Esophagus squamous epithelium (tissue), 5 donors: ENCODE results near the gene AKAP14. TPM values are rescaled to one million over a fixed set of nuclear protein-coding genes. Genes with fewer than 3 reads are reported as not detected.
"Not testable (repeated sequence)": the region's sequence is repeated elsewhere in the genome, so short reads cannot be mapped to it uniquely, and the experiment has no call there.

Source experiments
- DNase-seq: peaks from one replicate; lab custom pipeline; 2025; lab: John Stamatoyannopoulos, UW
- H3K27ac ChIP-seq, 4 donors: fragments of 200-600 bp; sonication (generic); one replicate each; pipeline ENCODE4 v1.5.1; 2016 to 2019; ENCODE audit warnings: mild to moderate bottlenecking in 1 of 4
- H3K27me3 ChIP-seq, 4 donors: fragments of 200-600 bp; sonication (generic); 1 replicate in 3 of 4; 2 replicates in 1 of 4; pipeline versions ENCODE4 v1.5.1 to v1.6.0; 2017 to 2021; ENCODE audit warnings: antibody characterized with exemption in 1 of 4
- H3K36me3 ChIP-seq, 3 donors: fragments of 200-600 bp; sonication (generic); one replicate each; pipeline ENCODE4 v1.5.1; 2016 to 2019
- H3K4me1 ChIP-seq, 3 donors: fragments of 200-600 bp; sonication (generic); one replicate each; pipeline ENCODE4 v1.5.1; 2017 to 2019
- H3K4me3 ChIP-seq, 4 donors: fragments of 200-600 bp; sonication (generic); 1 replicate in 3 of 4; 2 replicates in 1 of 4; pipeline ENCODE4 v1.5.1; 2016 to 2019; ENCODE audit warnings: mild to moderate bottlenecking in 2 of 4, moderate library complexity in 1 of 4
- H3K9me3 ChIP-seq, 3 donors: fragments of 200-600 bp; sonication (generic); one replicate each; pipeline ENCODE4 v1.5.1; 2016 to 2019
- POLR2A ChIP-seq, 4 donors: fragments of 450-650 bp; IDR thresholded peaks; one replicate each; pipeline ENCODE4 v1.6.1; 2017; ENCODE audit warnings: antibody characterized with exemption in 4 of 4, mild to moderate bottlenecking in 4 of 4, moderate library complexity in 3 of 4
- WGBS, 2 donors: methylation state at CpG; one replicate each; pipeline ENCODE4 v1.1.5; 2018; 5-methylcytosine and 5-hydroxymethylcytosine counted together
- intact Hi-C: fragments of 100-400 bp; cut with DNase I; formaldehyde crosslinking; loops from one replicate; pipeline ENCODE4 v1.15.0; 2022
- total RNA-seq, 4 donors: library from RNA; depleted of rRNA; stranded (reverse); fragments of >200 nt; gene quantifications; one replicate each; pipeline ENCODE4 v1.1.0, GENCODE V29; 2016
- TF ChIP-seq, protein P1 (sequence below), 6 experiments: fragments of 450-650 bp in 4 of 6; fragments of 200-600 bp in 2 of 6; sonication (generic) in 2 of 6; IDR thresholded peaks; one replicate each; pipeline ENCODE4 v1.5.1; 2016 to 2019; ENCODE audit warnings: antibody characterized with exemption in 6 of 6, mild to moderate bottlenecking in 4 of 6, moderate library complexity in 4 of 6
- donor health status: DM: yes; HTN: yes; CAD: no.

Gene AKAP14
- total RNA-seq, 4 donors from 2014 or later: not detected

DNA sequence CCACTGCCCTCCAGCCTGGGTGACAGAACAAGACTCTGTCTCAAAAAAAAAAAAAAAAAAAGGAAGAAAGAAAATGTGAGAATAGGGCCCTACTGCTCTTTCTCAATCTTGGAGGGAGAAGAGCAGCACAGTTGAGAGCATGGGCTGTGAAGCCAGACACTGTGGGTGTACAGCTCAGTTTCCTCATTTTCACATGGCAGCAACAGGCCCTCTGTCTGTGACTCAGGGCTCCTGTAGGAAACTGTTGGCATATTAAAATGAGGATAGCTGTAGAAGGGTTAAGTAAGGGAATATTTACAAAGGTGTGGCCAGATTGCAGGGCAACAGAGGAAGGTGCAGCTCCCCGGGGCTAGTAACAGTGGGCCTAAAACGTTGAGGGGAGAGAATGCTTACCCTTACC lies 3.4 kb downstream of the AKAP14 start:
- 0 to 20% methylated on average over 1 to 2 of the region's 2 CpGs for WGBS, 2 donors
- Histone ChIP-seq H3K36me3 (no peaks in the 10 kb centered on the region), H3K27ac (no peak overlapping the region), H3K4me3 (no peak overlapping the region), H3K27me3 (no peaks in the 10 kb centered on the region), H3K9me3 (no peaks in the 10 kb centered on the region), H3K4me1 (no peaks in the 10 kb centered on the region)
- no peak for DNase-seq
- TF ChIP-seq, protein P1, sequence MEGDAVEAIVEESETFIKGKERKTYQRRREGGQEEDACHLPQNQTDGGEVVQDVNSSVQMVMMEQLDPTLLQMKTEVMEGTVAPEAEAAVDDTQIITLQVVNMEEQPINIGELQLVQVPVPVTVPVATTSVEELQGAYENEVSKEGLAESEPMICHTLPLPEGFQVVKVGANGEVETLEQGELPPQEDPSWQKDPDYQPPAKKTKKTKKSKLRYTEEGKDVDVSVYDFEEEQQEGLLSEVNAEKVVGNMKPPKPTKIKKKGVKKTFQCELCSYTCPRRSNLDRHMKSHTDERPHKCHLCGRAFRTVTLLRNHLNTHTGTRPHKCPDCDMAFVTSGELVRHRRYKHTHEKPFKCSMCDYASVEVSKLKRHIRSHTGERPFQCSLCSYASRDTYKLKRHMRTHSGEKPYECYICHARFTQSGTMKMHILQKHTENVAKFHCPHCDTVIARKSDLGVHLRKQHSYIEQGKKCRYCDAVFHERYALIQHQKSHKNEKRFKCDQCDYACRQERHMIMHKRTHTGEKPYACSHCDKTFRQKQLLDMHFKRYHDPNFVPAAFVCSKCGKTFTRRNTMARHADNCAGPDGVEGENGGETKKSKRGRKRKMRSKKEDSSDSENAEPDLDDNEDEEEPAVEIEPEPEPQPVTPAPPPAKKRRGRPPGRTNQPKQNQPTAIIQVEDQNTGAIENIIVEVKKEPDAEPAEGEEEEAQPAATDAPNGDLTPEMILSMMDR (IDR thresholded peaks at IDR 0.05): no peak
- no peak for TF ChIP-seq POLR2A (IDR thresholded peaks at IDR 0.05)
- intact Hi-C loops: no loop called here

GRCh38 chrX:119900976-119901375 lies 5.3 kb downstream of the AKAP14 start:
- TF ChIP-seq, protein P1 (IDR thresholded peaks at IDR 0.05): no peak
- TF ChIP-seq POLR2A (IDR thresholded peaks at IDR 0.05): no peak
- intact Hi-C loops: no loop called here
- Histone ChIP-seq H3K36me3 (no peaks in the 10 kb centered on the region), H3K4me3 (no peak overlapping the region), H3K9me3 (no peaks in the 10 kb centered on the region), H3K27ac (no peak overlapping the region), H3K4me1 (no peaks in the 10 kb centered on the region), H3K27me3 (no peaks in the 10 kb centered on the region)
- DNase-seq: no peak
- 50 to 77% methylated on average over 1 of the region's 1 CpG for WGBS, 2 donors

- no peak overlapping the region for H3K4me3 ChIP-seq
- no peaks in the 10 kb centered on the region for H3K27me3 ChIP-seq
- intact Hi-C loops: no loop called here
- TF ChIP-seq POLR2A (IDR thresholded peaks at IDR 0.05): no peak
- TF ChIP-seq, protein P1 (IDR thresholded peaks at IDR 0.05): no peak
- H3K36me3 ChIP-seq: no peaks in the 10 kb centered on the region
- no peaks in the 10 kb centered on the region for H3K9me3 ChIP-seq
- no peak for DNase-seq
- 70 to 91% methylated on average over 4 to 5 of the region's 5 CpGs for WGBS, 2 donors
- no peak overlapping the region for H3K27ac ChIP-seq
- H3K4me1 ChIP-seq: no peaks in the 10 kb centered on the region
Measured at GRCh38 chrX:119916310-119916709, 20.6 kb downstream of the AKAP14 start.

DNA sequence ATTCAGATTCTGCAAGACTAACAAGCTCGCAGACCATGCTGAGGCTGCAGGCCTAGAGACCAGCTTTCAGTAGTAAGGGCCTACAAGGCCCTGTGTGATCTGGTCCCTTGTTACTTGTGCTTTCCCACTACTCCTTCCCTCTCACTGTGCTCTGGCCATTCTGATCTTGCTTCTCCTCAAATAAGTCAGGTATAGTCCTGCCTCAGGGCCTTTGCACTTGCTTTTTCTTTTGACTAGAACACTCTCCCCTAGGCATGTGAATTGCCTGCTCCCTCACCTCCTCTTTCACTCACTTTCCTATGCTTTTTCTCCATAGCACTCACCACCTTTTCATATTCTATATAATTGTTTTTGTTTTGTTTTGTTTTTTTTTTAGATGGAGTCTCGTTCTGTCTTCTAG lies 22.2 kb downstream of the AKAP14 start:
- no peaks in the 10 kb centered on the region for H3K4me1 ChIP-seq
- no peaks in the 10 kb centered on the region for H3K9me3 ChIP-seq
- no peak overlapping the region for H3K4me3 ChIP-seq
- no peak for DNase-seq
- H3K27ac ChIP-seq: no peak overlapping the region
- peaks cover 0 to 7% (median 0%) of the 10 kb centered on the region in 3 donors for H3K36me3 ChIP-seq
- no peaks in the 10 kb centered on the region for H3K27me3 ChIP-seq
- WGBS, 2 donors: 75 to 87% methylated on average over 2 of the region's 2 CpGs
- no peak for TF ChIP-seq POLR2A (IDR thresholded peaks at IDR 0.05)
- TF ChIP-seq, protein P1 (IDR thresholded peaks at IDR 0.05): no peak
- intact Hi-C loops: no loop called here

DNA sequence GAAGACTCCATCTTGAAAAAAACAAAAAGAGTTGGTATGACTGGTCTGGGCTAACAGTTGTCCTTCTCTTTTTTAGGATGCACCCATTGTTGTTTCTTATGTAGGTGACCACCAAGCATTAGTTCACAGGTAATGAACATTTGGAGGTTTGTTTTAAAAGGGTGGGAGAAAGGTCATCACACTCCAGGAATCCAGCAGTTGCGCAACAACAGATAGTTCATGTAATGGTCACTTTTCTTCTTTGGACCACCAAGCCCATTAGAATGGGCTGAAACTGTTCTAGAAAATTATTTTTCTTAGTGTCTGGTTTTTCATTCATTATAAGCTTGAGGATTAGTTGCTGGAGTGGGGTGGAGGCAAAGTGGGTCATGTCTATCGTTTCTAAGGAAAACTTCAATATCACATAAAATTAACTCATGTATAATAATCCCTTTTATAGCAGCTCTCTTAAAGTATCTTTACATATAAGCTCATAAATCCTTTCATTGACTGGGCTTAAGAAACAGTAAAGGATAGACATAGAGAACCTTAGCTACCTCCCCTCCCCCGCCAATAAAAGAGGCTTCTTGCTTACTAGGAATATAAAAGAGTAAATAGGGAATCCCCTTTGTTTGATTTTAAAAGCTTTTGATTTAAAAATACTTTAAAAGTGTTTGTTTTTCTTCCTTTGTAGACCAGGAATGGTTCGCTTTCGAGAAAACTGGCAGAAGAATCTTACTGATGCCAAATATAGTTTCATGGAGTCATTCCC lies 24.3 kb downstream of the AKAP14 start:
- H3K4me3 ChIP-seq: no peak overlapping the region
- no peaks in the 10 kb centered on the region for H3K4me1 ChIP-seq
- no peak for TF ChIP-seq POLR2A (IDR thresholded peaks at IDR 0.05)
- TF ChIP-seq, protein P1 (IDR thresholded peaks at IDR 0.05): no peak
- 70 to 94% methylated on average over 5 of the region's 5 CpGs for WGBS, 2 donors
- H3K27ac ChIP-seq: no peak overlapping the region
- intact Hi-C loops: no loop called here
- no peak for DNase-seq
- H3K9me3 ChIP-seq: no peaks in the 10 kb centered on the region
- no peaks in the 10 kb centered on the region for H3K27me3 ChIP-seq
- peaks cover 0 to 21% (median 0%) of the 10 kb centered on the region in 3 donors for H3K36me3 ChIP-seq

DNA sequence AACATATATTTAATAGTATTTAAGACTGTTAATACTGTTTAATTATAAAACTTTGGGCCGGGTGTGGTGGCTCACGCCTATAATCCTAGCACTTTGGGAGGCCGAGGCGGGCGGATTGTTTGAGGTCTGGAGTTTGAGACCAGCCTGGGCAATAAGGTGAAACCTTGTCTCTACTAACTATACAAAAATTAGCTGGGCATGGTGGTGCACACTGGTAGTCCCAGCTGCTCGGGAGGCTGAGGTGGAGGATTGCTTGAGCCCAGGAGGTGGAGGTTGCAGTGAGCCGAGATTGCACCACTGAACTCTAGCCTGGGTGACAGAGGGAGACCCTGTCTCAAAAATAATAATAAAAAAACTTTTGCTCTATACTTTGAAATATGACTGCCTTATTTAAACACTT lies 26.7 kb downstream of the AKAP14 start:
- H3K9me3 ChIP-seq, H3K27me3 ChIP-seq, H3K4me1 ChIP-seq, intact Hi-C loops, H3K27ac ChIP-seq, DNase-seq, H3K4me3 ChIP-seq: not testable (repeated sequence)
- H3K36me3 ChIP-seq: peaks cover 0 to 38% (median 0%) of the 10 kb centered on the region in 3 donors
- WGBS, 2 donors: 83 to 88% methylated on average over 3 to 7 of the region's 7 CpGs
